Ramos (cell line): Measurements from ENCODE around the gene CCN6.

ENCODE experiments used
- in situ Hi-C: fragments of 300-500 bp; cut with MboI; formaldehyde crosslinking; loops from one replicate; pipeline ENCODE4 v1.14.3; 2022; ENCODE audit warnings: low sequenced_read_pairs; ENCODE audit not compliant: unreplicated experiment

The CCN6 gene

GRCh38 chr6:112106562-112106961 lies 52.7 kb downstream of the CCN6 start:
- in situ Hi-C loops: no loop called here

- in situ Hi-C loops: no loop called here
Observed at GRCh38 chr6:112109262-112109661, 55.4 kb downstream of the CCN6 start.

DNA sequence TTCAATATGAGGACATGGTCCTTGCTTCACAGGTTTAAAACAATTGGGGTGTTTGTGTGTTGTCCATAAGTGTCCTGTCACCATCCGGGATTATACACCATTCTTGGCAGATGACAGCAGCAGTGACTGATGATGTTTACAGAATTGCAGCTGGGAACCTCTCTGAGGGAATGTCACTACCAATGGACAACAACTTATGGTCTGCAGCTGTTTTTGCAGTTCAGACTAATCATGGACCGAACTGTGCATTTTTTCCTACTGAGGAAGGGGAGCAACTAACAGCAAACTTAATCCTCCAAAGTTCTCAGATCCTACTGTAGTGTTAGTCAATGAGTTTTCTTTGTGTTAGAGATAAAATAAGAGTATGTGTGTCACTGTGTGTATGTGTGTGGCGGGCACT lies 59.5 kb downstream of the CCN6 start:
- in situ Hi-C loops: no loop called here

- in situ Hi-C loops: no loop called here
Observed at GRCh38 chr6:112113918-112114317, 60.0 kb downstream of the CCN6 start.

GRCh38 chr6:112114577-112115223 lies 60.8 kb downstream of the CCN6 start:
- in situ Hi-C loops: no loop called here

DNA sequence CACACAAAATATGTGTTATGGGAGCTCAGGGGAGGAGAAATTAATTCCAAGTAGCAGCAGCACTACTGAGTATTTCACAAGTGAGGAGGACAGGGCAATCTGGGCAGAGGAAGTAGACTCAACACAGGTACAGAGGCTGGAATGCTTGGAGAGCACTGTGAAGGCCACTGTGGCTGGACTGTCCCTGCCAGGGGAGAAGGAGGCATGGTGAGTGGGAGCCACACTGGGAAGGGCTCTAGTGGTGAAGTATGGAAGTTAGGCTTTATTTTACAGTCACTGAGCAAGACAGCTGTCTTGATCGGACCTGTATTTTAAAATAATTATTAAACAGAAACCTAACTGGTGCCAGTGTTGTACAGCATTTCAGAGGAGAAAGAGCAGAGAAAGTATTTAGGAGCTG lies 62.3 kb downstream of the CCN6 start:
- in situ Hi-C loops: no loop called here

GRCh38 chr6:112117554-112117953 lies 63.6 kb downstream of the CCN6 start:
- in situ Hi-C loops: no loop called here

DNA sequence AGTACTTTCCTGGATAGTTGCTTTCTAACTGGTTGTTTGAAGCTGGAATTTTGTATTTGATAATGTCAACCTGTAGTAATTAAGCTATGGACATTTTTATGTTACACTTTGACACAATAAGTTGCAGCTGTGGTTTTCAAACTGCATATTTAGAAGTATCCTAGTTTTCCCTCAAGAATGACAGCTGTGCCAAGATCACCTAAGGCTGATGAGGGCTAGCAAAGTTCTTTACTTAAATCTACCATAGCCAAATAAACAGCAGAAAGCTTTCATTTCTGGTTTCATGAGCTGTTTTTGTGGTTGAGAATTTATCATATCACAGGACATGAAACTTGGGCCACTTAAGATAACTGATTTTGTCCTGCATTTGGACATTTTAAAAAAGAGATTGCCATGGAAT lies 64.1 kb downstream of the CCN6 start:
- in situ Hi-C loops: no loop called here
